Measurements from ENCODE around the gene PDE4D. TPM values are rescaled to one million over a fixed set of nuclear protein-coding genes. Genes with fewer than 3 reads are reported as not detected.

PDE4D gene
- total and polyA plus RNA-seq, 10 of the 15 experiments (the other 5 are each of a cell fraction or from before 2014, with no cell fraction given) = 0.87 to 4.1 (median 2.2) TPM

GRCh38 chr5:59759600-59760351, 133.8 kb downstream of the PDE4D start:
- ChIA-PET CTCF (interaction anchor here (0.7 to 1.1 kb wide), 2 partner anchors 41 to 135 kb away, joined by 3 to 4 read pairs; no protein-coding TSS in a partner anchor), SMC1A (ENCODE audit: uncharacterized antibody, unreplicated experiment) (no interaction called here), RAD21 (ENCODE audit: unreplicated experiment) (no interaction called here), POLR2A (no interaction called here)
- 57% methylated on average over 4 of the region's 4 CpGs for WGBS (ENCODE audit: insufficient coverage, insufficient replicate concordance, low lambda C conversion rate, missing lambda C conversion rate)
- Histone ChIP-seq H3K27ac (ENCODE audit: control insufficient read depth, insufficient read depth) (no peak overlapping the region), H3K9me3 (replicated peaks; ENCODE audit: control insufficient read depth, insufficient read depth, low read length) (no peaks in the 10 kb centered on the region), H4K20me1 (ENCODE audit: control insufficient read depth, insufficient read depth) (no peaks in the 10 kb centered on the region), H3K79me2 (ENCODE audit: control insufficient read depth, insufficient read depth, low read length) (no peaks in the 10 kb centered on the region), H3K36me3 (ENCODE audit: control insufficient read depth in 2 of 2, insufficient read depth in 2 of 2, low read length in 1 of 2) (no peaks in the 10 kb centered on the region), H3K27me3 (replicated peaks in 1 of 2; ENCODE audit: control insufficient read depth in 2 of 2, insufficient read depth in 2 of 2, low read length in 1 of 2) (no peaks in the 10 kb centered on the region), H3K4me1 (ENCODE audit: control insufficient read depth, insufficient read depth, low read length) (no peaks in the 10 kb centered on the region), H2AFZ (ENCODE audit: control insufficient read depth, low read depth, low read length) (no peak overlapping the region), H3K4me3 (no peak overlapping the region), H3K4me2 (ENCODE audit: control insufficient read depth, insufficient read depth) (no peak overlapping the region), H3K9ac (ENCODE audit: control insufficient read depth, insufficient read depth, low read length) (no peak overlapping the region)
- ATAC-seq (no peak), DNase-seq (ENCODE audit: low read depth, low spot score) (no peak), FAIRE-seq (no peak)
- no TSS peak for BruUV-seq (replicated peaks)
- in situ Hi-C loops (cut with MboI) (no loop called here), intact Hi-C loops (cut with micrococcal nuclease; ENCODE audit: unreplicated experiment) (no loop called here)
- TF ChIP-seq MTA2 (IDR thresholded peaks at IDR 0.05; ENCODE audit: low read depth) = no peak
- TF ChIP-seq YBX1 (IDR thresholded peaks at IDR 0.05) = no peak
- TF ChIP-seq ZBTB4 (CRISPR knock-in tag; IDR thresholded peaks at IDR 0.05) = no peak
- no peak for TF ChIP-seq MEF2A (IDR thresholded peaks at IDR 0.05; ENCODE audit: insufficient read depth, low read depth, low read length)
- TF ChIP-seq LARP7 (IDR thresholded peaks at IDR 0.05) = no peak
- no peak for TF ChIP-seq MEF2B (IDR thresholded peaks at IDR 0.05; ENCODE audit: partially characterized antibody, poor library complexity, severe bottlenecking)
- TF ChIP-seq POLR2AphosphoS2 (IDR thresholded peaks at IDR 0.05; ENCODE audit: low read depth, low read length) = no peak
- TF ChIP-seq CBX3 (IDR thresholded peaks at IDR 0.05; ENCODE audit: borderline replicate concordance, low read depth) = no peak
- no peak for TF ChIP-seq ZSCAN29 (IDR thresholded peaks at IDR 0.05)
- TF ChIP-seq TCF12 (IDR thresholded peaks at IDR 0.05; ENCODE audit: low read depth, low read length) = no peak

Data from GM12878 (cell line).